ENCODE results near the gene CNTNAP2.

GRCh38 chr7:148304083-148304335, 2187.4 kb downstream of the CNTNAP2 start:
- no peak for TF ChIP-seq POLR2AphosphoS5 (IDR thresholded peaks at IDR 0.05; ENCODE audit: borderline replicate concordance, low read depth, low read length)
- no peak for TF ChIP-seq EZH2 (IDR thresholded peaks at IDR 0.05)
- no peak for TF ChIP-seq FOXP2 (optimal IDR thresholded peaks at IDR 0.05; ENCODE audit: control extremely low read depth, extremely low read length, insufficient read depth)
